Activated CD4-positive, alpha-beta T cell treated with anti-CD3 and anti-CD28 coated beads, Interleukin-2, amount 10 ng/mL, durations not matched to agents 7 days and 5 days (primary cell): Measurements from ENCODE around the gene PPP4R2. TPM values are rescaled to one million over a fixed set of nuclear protein-coding genes. Genes with fewer than 3 reads are reported as not detected.
"Not testable (repeated sequence)": the region's sequence is repeated elsewhere in the genome, so short reads cannot be mapped to it uniquely, and the experiment has no call there.

Experiments used
- CTCF ChIA-PET: fragments of 350-600 bp; sonication (Branson Sonifier 250); formaldehyde crosslinking; loops from one replicate; lab custom pipeline; 2021; ENCODE audit warnings: antibody characterized with exemption; lab: Charles Lee
- POLR2A ChIA-PET: fragments of 350-600 bp; sonication (Branson Sonifier 250); formaldehyde crosslinking; loops from one replicate; lab custom pipeline; 2021; ENCODE audit warnings: antibody characterized with exemption; lab: Charles Lee
- DNase-seq: peaks from one replicate; pipeline ENCODE4 v3.0.0-alpha.2; 2020
- H3K27ac Mint-ChIP-seq: one replicate; pipeline ENCODE4 v1.8.0; 2021; ENCODE audit warnings: mild to moderate bottlenecking, moderate library complexity, mixed read lengths
- H3K27me3 Mint-ChIP-seq: one replicate; pipeline ENCODE4 v1.8.0; 2021; ENCODE audit warnings: mixed read lengths
- H3K36me3 Mint-ChIP-seq: one replicate; pipeline ENCODE4 v1.8.0; 2021; ENCODE audit warnings: low read depth, mixed read lengths
- H3K4me1 Mint-ChIP-seq: one replicate; pipeline ENCODE4 v1.8.0; 2021; ENCODE audit warnings: mixed read lengths
- H3K4me3 Mint-ChIP-seq: one replicate; pipeline ENCODE4 v1.8.0; 2021; ENCODE audit warnings: mild to moderate bottlenecking, moderate library complexity, mixed read lengths
- H3K9me3 Mint-ChIP-seq: one replicate; pipeline ENCODE4 v1.8.0; 2021; ENCODE audit warnings: mixed read lengths
- total RNA-seq, 2 experiments: library from RNA; stranded (reverse); gene quantifications; one replicate each; pipeline ENCODE4 v1.2.3, GENCODE V29; 2021

PPP4R2 gene
- total RNA-seq, 2 experiments from 2014 or later, result 76.9 to 86.6 TPM

GRCh38 chr3:72990701-72991395 lies 5.8 kb upstream of the PPP4R2 start:
- no peaks in the 10 kb centered on the region for H3K27me3 Mint-ChIP-seq
- H3K27ac Mint-ChIP-seq, result no peak overlapping the region
- H3K4me3 Mint-ChIP-seq, result no peak overlapping the region

GRCh38 chr3:72991522-72991921 lies 5.1 kb upstream of the PPP4R2 start:
- H3K27ac Mint-ChIP-seq, result no peak overlapping the region
- no peaks in the 10 kb centered on the region for H3K9me3 Mint-ChIP-seq
- CTCF ChIA-PET, result interaction anchor here (0.7 kb wide), 1 partner anchor 10 kb away, joined by 4 read pairs; no protein-coding TSS in a partner anchor
- no peaks in the 10 kb centered on the region for H3K27me3 Mint-ChIP-seq
- no peak for DNase-seq
- POLR2A ChIA-PET, result no interaction called here
- H3K4me1 Mint-ChIP-seq, result peaks cover 5% of the 10 kb centered on the region
- H3K4me3 Mint-ChIP-seq, result no peak overlapping the region
- H3K36me3 Mint-ChIP-seq, result no peaks in the 10 kb centered on the region

More at GRCh38 chr3:72990701-72991395, 5.8 kb upstream of the PPP4R2 start:
- peaks cover 3% of the 10 kb centered on the region for H3K9me3 Mint-ChIP-seq
- POLR2A ChIA-PET, result no interaction called here
- no peak for DNase-seq
- CTCF ChIA-PET, result interaction anchor here (0.6 to 0.8 kb wide), 3 partner anchors 9 to 41 kb away, joined by 3 to 4 read pairs (median 4); no protein-coding TSS in a partner anchor
- peaks cover 2% of the 10 kb centered on the region for H3K4me1 Mint-ChIP-seq
- peaks cover 2% of the 10 kb centered on the region for H3K36me3 Mint-ChIP-seq

GRCh38 chr3:72993391-72993790 lies 3.2 kb upstream of the PPP4R2 start:
- H3K27me3 Mint-ChIP-seq, result no peaks in the 10 kb centered on the region
- POLR2A ChIA-PET, result no interaction called here
- no peak for DNase-seq
- peaks cover 10% of the 10 kb centered on the region for H3K4me1 Mint-ChIP-seq
- H3K9me3 Mint-ChIP-seq, result no peaks in the 10 kb centered on the region
- H3K4me3 Mint-ChIP-seq, result no peak overlapping the region
- CTCF ChIA-PET, result interaction anchor here (1.3 to 1.5 kb wide), 3 partner anchors 8 to 14 kb away, joined by 3 read pairs; no protein-coding TSS in a partner anchor
- H3K27ac Mint-ChIP-seq, result no peak overlapping the region
- H3K36me3 Mint-ChIP-seq, result peaks cover 9% of the 10 kb centered on the region

- no peak for DNase-seq
- H3K4me3 Mint-ChIP-seq, result peak overlapping the region; percentile 45
- H3K4me1 Mint-ChIP-seq, result peaks cover 28% of the 10 kb centered on the region
- CTCF ChIA-PET, result interaction anchor here (1.3 kb wide), 1 partner anchor 12 kb away, joined by 4 read pairs; no protein-coding TSS in a partner anchor
- no peak overlapping the region for H3K27ac Mint-ChIP-seq
- peaks cover 25% of the 10 kb centered on the region for H3K36me3 Mint-ChIP-seq
- no peaks in the 10 kb centered on the region for H3K27me3 Mint-ChIP-seq
- H3K9me3 Mint-ChIP-seq, result no peaks in the 10 kb centered on the region
- POLR2A ChIA-PET, result no interaction called here
Observed at GRCh38 chr3:72995337-72995736, 1.3 kb upstream of the PPP4R2 start.

GRCh38 chr3:72996121-72996472 lies 514 bp upstream of the PPP4R2 start:
- peaks cover 35% of the 10 kb centered on the region for H3K4me1 Mint-ChIP-seq
- H3K27me3 Mint-ChIP-seq, result no peaks in the 10 kb centered on the region
- no peaks in the 10 kb centered on the region for H3K9me3 Mint-ChIP-seq
- peaks cover 32% of the 10 kb centered on the region for H3K36me3 Mint-ChIP-seq
- no peak for DNase-seq
- peak overlapping the region; percentile 98 for H3K27ac Mint-ChIP-seq
- peak overlapping the region; percentile 97 for H3K4me3 Mint-ChIP-seq
- CTCF ChIA-PET, result interaction anchor here (0.6 to 1.1 kb wide), 2 partner anchors 12 kb away, joined by 3 read pairs; no protein-coding TSS in a partner anchor
- POLR2A ChIA-PET, result no interaction called here

GRCh38 chr3:72997421-72997961 lies 880 bp downstream of the PPP4R2 start:
- H3K4me3 Mint-ChIP-seq, result peak overlapping the region; percentile 97
- peaks cover 43% of the 10 kb centered on the region for H3K4me1 Mint-ChIP-seq
- POLR2A ChIA-PET, result no interaction called here
- no peaks in the 10 kb centered on the region for H3K9me3 Mint-ChIP-seq
- H3K27me3 Mint-ChIP-seq, result no peaks in the 10 kb centered on the region
- CTCF ChIA-PET, result interaction anchor here (0.6 to 1.2 kb wide), 3 partner anchors 9 to 25 kb away, joined by 3 to 5 read pairs (median 3); no protein-coding TSS in a partner anchor
- H3K27ac Mint-ChIP-seq, result peak overlapping the region; percentile 98
- DNase-seq, result peak; percentile 56
- peaks cover 42% of the 10 kb centered on the region for H3K36me3 Mint-ChIP-seq

- DNase-seq, result no peak
- CTCF ChIA-PET, result interaction anchor here (1.1 kb wide), 1 partner anchor 16 kb away, joined by 3 read pairs; no protein-coding TSS in a partner anchor
- H3K36me3 Mint-ChIP-seq, result peaks cover 48% of the 10 kb centered on the region
- peak overlapping the region; percentile 69 for H3K27ac Mint-ChIP-seq
- H3K4me3 Mint-ChIP-seq, result peak overlapping the region; percentile 97
- H3K4me1 Mint-ChIP-seq, result peaks cover 48% of the 10 kb centered on the region
- H3K27me3 Mint-ChIP-seq, result no peaks in the 10 kb centered on the region
- POLR2A ChIA-PET, result no interaction called here
- H3K9me3 Mint-ChIP-seq, result no peaks in the 10 kb centered on the region
Observed at GRCh38 chr3:72998466-72998865, 1.9 kb downstream of the PPP4R2 start.

- no peaks in the 10 kb centered on the region for H3K27me3 Mint-ChIP-seq
- peak overlapping the region; percentile 84 for H3K27ac Mint-ChIP-seq
- DNase-seq, result peak; percentile 41
- H3K36me3 Mint-ChIP-seq, result peaks cover 61% of the 10 kb centered on the region
- peaks cover 59% of the 10 kb centered on the region for H3K4me1 Mint-ChIP-seq
- H3K9me3 Mint-ChIP-seq, result no peaks in the 10 kb centered on the region
- POLR2A ChIA-PET, result no interaction called here
- peak overlapping the region; percentile 97 for H3K4me3 Mint-ChIP-seq
- CTCF ChIA-PET, result interaction anchor here (0.7 to 1.1 kb wide), 3 partner anchors 10 to 52 kb away, joined by 3 read pairs; no protein-coding TSS in a partner anchor
Observed at GRCh38 chr3:72999951-73000350, 3.3 kb downstream of the PPP4R2 start.

GRCh38 chr3:73003050-73003449 lies 6.4 kb downstream of the PPP4R2 start:
- H3K4me1 Mint-ChIP-seq, result peaks cover 59% of the 10 kb centered on the region
- CTCF ChIA-PET, DNase-seq, H3K27me3 Mint-ChIP-seq, H3K4me3 Mint-ChIP-seq, H3K27ac Mint-ChIP-seq, H3K9me3 Mint-ChIP-seq, POLR2A ChIA-PET: not testable (repeated sequence)
- H3K36me3 Mint-ChIP-seq, result peaks cover 74% of the 10 kb centered on the region

GRCh38 chr3:73004316-73004715 lies 7.7 kb downstream of the PPP4R2 start:
- Mint-ChIP-seq H3K4me3 (no peak overlapping the region), H3K36me3 (peaks cover 74% of the 10 kb centered on the region), H3K27me3 (no peaks in the 10 kb centered on the region), H3K9me3 (no peaks in the 10 kb centered on the region), H3K4me1 (peaks cover 60% of the 10 kb centered on the region), H3K27ac (no peak overlapping the region)
- ChIA-PET POLR2A (no interaction called here), CTCF (no interaction called here)
- DNase-seq, result no peak

GRCh38 chr3:73007992-73008712 lies 11.5 kb downstream of the PPP4R2 start:
- Mint-ChIP-seq H3K27me3 (no peaks in the 10 kb centered on the region), H3K9me3 (no peaks in the 10 kb centered on the region), H3K4me3 (no peak overlapping the region), H3K27ac (no peak overlapping the region), H3K36me3 (peaks cover 71% of the 10 kb centered on the region), H3K4me1 (peaks cover 58% of the 10 kb centered on the region)
- POLR2A ChIA-PET, result no interaction called here
- DNase-seq, result no peak
- CTCF ChIA-PET, result interaction anchor here (1.1 to 1.3 kb wide), 2 partner anchors 12 kb away, joined by 3 to 6 read pairs; no protein-coding TSS in a partner anchor

GRCh38 chr3:73009008-73009407 lies 12.4 kb downstream of the PPP4R2 start:
- no peak overlapping the region for H3K4me3 Mint-ChIP-seq
- H3K9me3 Mint-ChIP-seq, result no peaks in the 10 kb centered on the region
- ChIA-PET CTCF (interaction anchor here (0.6 to 2.2 kb wide), 5 partner anchors 11 to 48 kb away, joined by 3 to 7 read pairs (median 4); no protein-coding TSS in a partner anchor), POLR2A (no interaction called here)
- peaks cover 53% of the 10 kb centered on the region for H3K4me1 Mint-ChIP-seq
- no peak overlapping the region for H3K27ac Mint-ChIP-seq
- no peaks in the 10 kb centered on the region for H3K27me3 Mint-ChIP-seq
- H3K36me3 Mint-ChIP-seq, result peaks cover 64% of the 10 kb centered on the region
- no peak for DNase-seq
